Trophoblast cell (in vitro differentiated cells and primary cell): ENCODE measurements around the gene RCOR3. TPM values are rescaled to one million over a fixed set of nuclear protein-coding genes. Genes with fewer than 3 reads are reported as not detected.

Source experiments
- DNase-seq, 2 donors: peaks; one replicate each; pipeline ENCODE4 v3.0.0-alpha.2; 2016
- H2AFZ ChIP-seq: 2 replicates; pipeline ENCODE4 v1.6.1; 2013; ENCODE audit warnings: low read length, moderate library complexity, mild to moderate bottlenecking; ENCODE audit not compliant: insufficient read depth, poor library complexity
- H2AK5ac ChIP-seq: 2 replicates; pipeline ENCODE4 v1.6.1; 2013; ENCODE audit warnings: mild to moderate bottlenecking, low read length
- H2BK120ac ChIP-seq: 2 replicates; pipeline ENCODE4 v1.6.1; 2013; ENCODE audit warnings: low read length, mild to moderate bottlenecking, moderate library complexity; ENCODE audit not compliant: insufficient read depth, poor library complexity
- H2BK12ac ChIP-seq: 2 replicates; pipeline ENCODE4 v1.6.1; 2013; ENCODE audit warnings: mild to moderate bottlenecking, low read length, moderate library complexity
- H2BK5ac ChIP-seq: 2 replicates; pipeline ENCODE4 v1.6.1; 2013; ENCODE audit warnings: low read length, low read depth, moderate library complexity, mild to moderate bottlenecking; ENCODE audit not compliant: poor library complexity
- H3K14ac ChIP-seq: 2 replicates; pipeline ENCODE4 v1.6.1; 2013; ENCODE audit warnings: mild to moderate bottlenecking, low read length
- H3K18ac ChIP-seq: 2 replicates; pipeline ENCODE4 v1.6.1; 2013; ENCODE audit warnings: mild to moderate bottlenecking, low read length
- H3K23ac ChIP-seq: 2 replicates; pipeline ENCODE4 v1.6.1; 2013; ENCODE audit warnings: low read length
- H3K27ac ChIP-seq: 2 replicates; pipeline ENCODE4 v1.5.1; 2013; ENCODE audit warnings: low read depth, mild to moderate bottlenecking, inconsistent platforms, low read length, moderate library complexity
- H3K27me3 ChIP-seq: 2 replicates; pipeline ENCODE4 v1.6.1; 2013; ENCODE audit warnings: inconsistent platforms, mild to moderate bottlenecking, low read length, moderate library complexity; ENCODE audit not compliant: insufficient read depth
- H3K36me3 ChIP-seq, 2 experiments: 1 replicate in 1 of 2; 2 replicates in 1 of 2; pipeline ENCODE4 v1.6.1; 2013; ENCODE audit warnings: low read length in 2 of 2, mild to moderate bottlenecking in 2 of 2, moderate library complexity in 1 of 2; ENCODE audit not compliant: insufficient read depth in 2 of 2, control insufficient read depth in 1 of 2
- H3K4ac ChIP-seq: 2 replicates; pipeline ENCODE4 v1.6.1; 2013; ENCODE audit warnings: low read depth, mild to moderate bottlenecking, low read length, moderate library complexity
- H3K4me1 ChIP-seq, 2 experiments: 1 replicate in 1 of 2; 2 replicates in 1 of 2; pipeline ENCODE4 v1.6.1; 2013; ENCODE audit warnings: low read length in 2 of 2, mild to moderate bottlenecking in 2 of 2, moderate library complexity in 1 of 2; ENCODE audit not compliant: insufficient read depth in 2 of 2, control insufficient read depth in 1 of 2
- H3K4me2 ChIP-seq: 2 replicates; pipeline ENCODE4 v1.6.1; 2013; ENCODE audit warnings: inconsistent platforms, mild to moderate bottlenecking, low read length, moderate library complexity
- H3K4me3 ChIP-seq: 2 replicates; pipeline ENCODE4 v1.5.1; 2013; ENCODE audit warnings: mild to moderate bottlenecking, low read depth, low read length, inconsistent platforms
- H3K79me1 ChIP-seq: one replicate; pipeline ENCODE4 v1.6.1; 2013; ENCODE audit warnings: low read length
- H3K79me2 ChIP-seq: 2 replicates; pipeline ENCODE4 v1.6.1; 2013; ENCODE audit warnings: low read length, mild to moderate bottlenecking; ENCODE audit not compliant: control insufficient read depth, insufficient read depth, poor library complexity
- H3K9ac ChIP-seq: 2 replicates; pipeline ENCODE4 v1.6.1; 2013; ENCODE audit warnings: mild to moderate bottlenecking, low read length
- H3K9me3 ChIP-seq: 2 replicates; pipeline ENCODE4 v1.6.1; 2013; ENCODE audit warnings: low read depth, mild to moderate bottlenecking, control low read depth, inconsistent platforms, low read length; ENCODE audit not compliant: insufficient read depth
- H4K12ac ChIP-seq: 2 replicates; pipeline ENCODE4 v1.6.1; 2013; ENCODE audit warnings: low read depth, mild to moderate bottlenecking, low read length, moderate library complexity
- H4K8ac ChIP-seq: 2 replicates; pipeline ENCODE4 v1.6.1; 2013; ENCODE audit warnings: low read depth, mild to moderate bottlenecking, low read length, moderate library complexity
- H4K91ac ChIP-seq: one replicate; pipeline ENCODE4 v1.6.1; 2013; ENCODE audit warnings: low read depth, mild to moderate bottlenecking, low read length, moderate library complexity
- WGBS: extraction: QIAGEN DNeasy Blood & Tissue Kit; methylation state at CpG from one replicate; pipeline ENCODE4 v1.1.7; 2013; ENCODE audit warnings: missing lambda C conversion rate; ENCODE audit not compliant: insufficient read length, insufficient coverage; ENCODE audit errors: extremely low coverage; 5-methylcytosine and 5-hydroxymethylcytosine counted together
- polyA plus RNA-seq: library from polyadenylated mRNA; stranded (reverse); fragments of 200-250 nt; gene quantifications from 2 replicates; pipeline ENCODE4 v1.2.3, GENCODE V29; 2013

The RCOR3 gene
- 39.1 and 39.8 TPM in 2 replicates for polyA plus RNA-seq

- H3K23ac ChIP-seq = no peak within 1 kb of the TSS
- no peaks in the 10 kb centered on the region for H3K9me3 ChIP-seq
- H3K9ac ChIP-seq = peak within 1 kb of the TSS; percentile 99
- peak; percentile 72 to 81 for DNase-seq
- H4K8ac ChIP-seq = peak within 1 kb of the TSS; percentile 100
- peak within 1 kb of the TSS; percentile 100 for H2AFZ ChIP-seq
- peak within 1 kb of the TSS; percentile 98 for H2AK5ac ChIP-seq
- H2BK120ac ChIP-seq = peak within 1 kb of the TSS; percentile 100
- H3K4ac ChIP-seq = peak within 1 kb of the TSS; percentile 100
- H3K27me3 ChIP-seq = no peaks in the 10 kb centered on the region
- H3K4me1 ChIP-seq = peaks cover 5 to 6% of the 10 kb centered on the region in 2 experiments
- peak within 1 kb of the TSS; percentile 100 for H2BK5ac ChIP-seq
- peak within 1 kb of the TSS; percentile 99 for H3K4me3 ChIP-seq
- H4K91ac ChIP-seq = peak within 1 kb of the TSS; percentile 100
- H4K12ac ChIP-seq = peak within 1 kb of the TSS; percentile 99
- peak within 1 kb of the TSS; percentile 100 for H3K14ac ChIP-seq
- peak within 1 kb of the TSS; percentile 100 for H3K27ac ChIP-seq
- peaks cover 1 to 3% of the 10 kb centered on the region in 2 experiments for H3K36me3 ChIP-seq
- peaks cover 16% of the 10 kb centered on the region for H3K79me2 ChIP-seq
- H3K18ac ChIP-seq = peak within 1 kb of the TSS; percentile 100
- peaks cover 26% of the 10 kb centered on the region for H3K79me1 ChIP-seq
- peak within 1 kb of the TSS; percentile 99 for H2BK12ac ChIP-seq
- WGBS = no CpG with 5 or more reads among the region's 97 CpGs
- peak within 1 kb of the TSS; percentile 98 for H3K4me2 ChIP-seq
These were observed at the start of gene RCOR3 for GRCh38 chr1:211258756-211259637. Gene RCOR3 (plus strand): TSS chr1:211259366. CDS start chr1:211259561, 195 bp downstream.

- Histone ChIP-seq H3K36me3 (no peaks in the 10 kb centered on the region), H2BK5ac (no peak overlapping the region), H2AFZ (no peak overlapping the region), H3K79me2 (no peaks in the 10 kb centered on the region), H4K8ac (no peak overlapping the region), H3K9ac (no peak overlapping the region), H3K27me3 (no peaks in the 10 kb centered on the region), H3K4me3 (no peak overlapping the region), H3K4ac (no peak overlapping the region), H3K14ac (no peak overlapping the region), H3K23ac (no peak overlapping the region), H3K79me1 (no peaks in the 10 kb centered on the region), H2BK12ac (no peak overlapping the region), H2AK5ac (no peak overlapping the region), H3K4me1 (no peaks in the 10 kb centered on the region), H4K12ac (no peak overlapping the region), H3K18ac (no peak overlapping the region), H3K4me2 (no peak overlapping the region), H4K91ac (no peak overlapping the region), H3K9me3 (peaks cover 4% of the 10 kb centered on the region), H2BK120ac (no peak overlapping the region), H3K27ac (no peak overlapping the region)
- no CpG with 5 or more reads among the region's 5 CpGs for WGBS
- DNase-seq = no peak
These were observed 49.1 kb upstream of the RCOR3 start for GRCh38 chr1:211210052-211210451.

- Histone ChIP-seq H2AFZ (no peak overlapping the region), H3K27ac (no peak overlapping the region), H3K4me1 (no peaks in the 10 kb centered on the region), H3K27me3 (no peaks in the 10 kb centered on the region), H3K79me2 (no peaks in the 10 kb centered on the region), H3K4ac (no peak overlapping the region), H4K91ac (no peak overlapping the region), H3K18ac (no peak overlapping the region), H3K23ac (no peak overlapping the region), H2BK5ac (no peak overlapping the region), H3K14ac (no peak overlapping the region), H3K9ac (no peak overlapping the region), H3K4me3 (no peak overlapping the region), H4K8ac (no peak overlapping the region), H4K12ac (no peak overlapping the region), H2BK120ac (no peak overlapping the region), H3K4me2 (no peak overlapping the region), H2AK5ac (no peak overlapping the region), H2BK12ac (no peak overlapping the region), H3K79me1 (no peaks in the 10 kb centered on the region), H3K36me3 (no peaks in the 10 kb centered on the region), H3K9me3 (peaks cover 4% of the 10 kb centered on the region)
- no peak for DNase-seq
- no CpG with 5 or more reads among the region's 6 CpGs for WGBS
These were observed 48.2 kb upstream of the RCOR3 start for GRCh38 chr1:211210965-211211364.

GRCh38 chr1:211213702-211214101 is 45.5 kb upstream of the RCOR3 start:
- no peaks in the 10 kb centered on the region for H3K4me1 ChIP-seq
- no peak overlapping the region for H3K18ac ChIP-seq
- H4K12ac ChIP-seq = no peak overlapping the region
- no peak overlapping the region for H3K14ac ChIP-seq
- H3K9ac ChIP-seq = no peak overlapping the region
- no CpG with 5 or more reads among the region's 2 CpGs for WGBS
- no peak overlapping the region for H3K4me3 ChIP-seq
- H3K27ac ChIP-seq = no peak overlapping the region
- no peak overlapping the region for H2BK120ac ChIP-seq
- no peak for DNase-seq
- H2BK12ac ChIP-seq = no peak overlapping the region
- no peak overlapping the region for H2BK5ac ChIP-seq
- H3K79me2 ChIP-seq = no peaks in the 10 kb centered on the region
- no peaks in the 10 kb centered on the region for H3K36me3 ChIP-seq
- H3K9me3 ChIP-seq = no peaks in the 10 kb centered on the region
- no peak overlapping the region for H3K23ac ChIP-seq
- no peak overlapping the region for H2AK5ac ChIP-seq
- H3K4ac ChIP-seq = no peak overlapping the region
- H4K91ac ChIP-seq = no peak overlapping the region
- H4K8ac ChIP-seq = no peak overlapping the region
- no peak overlapping the region for H3K4me2 ChIP-seq
- H3K27me3 ChIP-seq = no peaks in the 10 kb centered on the region
- no peak overlapping the region for H2AFZ ChIP-seq
- H3K79me1 ChIP-seq = no peaks in the 10 kb centered on the region
